ENCODE results near the gene GPSM1. TPM values are rescaled to one million over a fixed set of nuclear protein-coding genes. Genes with fewer than 3 reads are reported as not detected.

GPSM1 gene
- total RNA-seq, 1 donor from 2014 or later = 35.4 TPM

DNA sequence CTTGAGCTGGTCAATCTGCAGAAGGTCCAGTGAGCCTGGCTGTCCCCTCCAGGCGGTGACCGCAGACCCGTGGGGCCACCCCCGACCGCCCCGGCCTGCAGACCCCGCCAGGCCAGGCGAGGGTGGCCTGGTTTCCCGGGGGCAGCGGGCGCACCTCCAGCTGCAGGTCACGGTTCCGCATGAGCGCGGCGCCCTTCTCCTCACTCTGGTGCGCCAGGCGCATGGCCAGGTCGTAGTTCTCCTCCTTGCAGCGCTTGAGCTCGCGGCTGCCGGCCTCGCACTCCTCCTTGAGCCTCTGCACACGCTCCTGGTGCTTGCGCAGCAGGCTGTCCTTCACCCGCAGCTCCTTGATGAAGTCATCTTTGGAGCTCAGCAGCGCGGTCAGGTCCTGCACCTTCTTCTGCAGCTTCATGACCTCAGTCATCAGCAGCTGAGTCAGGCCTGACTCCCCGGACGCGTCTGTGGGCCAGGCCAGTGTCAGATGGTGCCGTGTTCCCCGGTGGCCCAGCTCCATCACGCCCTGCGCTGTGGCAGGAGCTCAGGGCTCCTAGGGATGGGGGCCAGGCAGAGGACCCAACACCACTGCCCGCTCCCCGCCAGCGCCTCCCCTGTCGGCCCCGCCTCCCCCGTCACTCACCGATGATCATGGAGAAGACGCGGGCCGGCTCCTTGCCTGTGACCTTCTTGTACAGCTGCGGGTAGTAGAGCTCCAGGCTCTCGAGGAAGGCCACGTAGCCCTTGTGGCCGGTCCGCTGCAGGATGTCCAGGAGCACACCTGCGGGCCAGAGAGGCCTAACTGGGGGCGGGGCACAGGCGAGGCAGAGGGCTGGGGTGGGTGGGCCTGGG lies 43.6 kb downstream of the GPSM1 start:
- no peaks in the 10 kb centered on the region for H3K27me3 ChIP-seq
- intact Hi-C loops (cut with DNase I) = no loop called here
- no peaks in the 10 kb centered on the region for H3K9me3 ChIP-seq
- no peak for DNase-seq (ENCODE audit: extremely low spot score in 2 of 2)
- peaks cover 20% of the 10 kb centered on the region for H3K4me1 ChIP-seq
- no peak overlapping the region for H3K4me3 ChIP-seq
- H3K36me3 ChIP-seq = no peaks in the 10 kb centered on the region
- TF ChIP-seq POLR2AphosphoS5 (IDR thresholded peaks at IDR 0.05; ENCODE audit: insufficient read depth in 1 of 2, low read depth in 1 of 2) = no peak
- TF ChIP-seq POLR2A (IDR thresholded peaks at IDR 0.05) = no peak
- TF ChIP-seq, protein P1, sequence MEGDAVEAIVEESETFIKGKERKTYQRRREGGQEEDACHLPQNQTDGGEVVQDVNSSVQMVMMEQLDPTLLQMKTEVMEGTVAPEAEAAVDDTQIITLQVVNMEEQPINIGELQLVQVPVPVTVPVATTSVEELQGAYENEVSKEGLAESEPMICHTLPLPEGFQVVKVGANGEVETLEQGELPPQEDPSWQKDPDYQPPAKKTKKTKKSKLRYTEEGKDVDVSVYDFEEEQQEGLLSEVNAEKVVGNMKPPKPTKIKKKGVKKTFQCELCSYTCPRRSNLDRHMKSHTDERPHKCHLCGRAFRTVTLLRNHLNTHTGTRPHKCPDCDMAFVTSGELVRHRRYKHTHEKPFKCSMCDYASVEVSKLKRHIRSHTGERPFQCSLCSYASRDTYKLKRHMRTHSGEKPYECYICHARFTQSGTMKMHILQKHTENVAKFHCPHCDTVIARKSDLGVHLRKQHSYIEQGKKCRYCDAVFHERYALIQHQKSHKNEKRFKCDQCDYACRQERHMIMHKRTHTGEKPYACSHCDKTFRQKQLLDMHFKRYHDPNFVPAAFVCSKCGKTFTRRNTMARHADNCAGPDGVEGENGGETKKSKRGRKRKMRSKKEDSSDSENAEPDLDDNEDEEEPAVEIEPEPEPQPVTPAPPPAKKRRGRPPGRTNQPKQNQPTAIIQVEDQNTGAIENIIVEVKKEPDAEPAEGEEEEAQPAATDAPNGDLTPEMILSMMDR (IDR thresholded peaks at IDR 0.05) = no peak
- no peak overlapping the region for H3K27ac ChIP-seq

DNA sequence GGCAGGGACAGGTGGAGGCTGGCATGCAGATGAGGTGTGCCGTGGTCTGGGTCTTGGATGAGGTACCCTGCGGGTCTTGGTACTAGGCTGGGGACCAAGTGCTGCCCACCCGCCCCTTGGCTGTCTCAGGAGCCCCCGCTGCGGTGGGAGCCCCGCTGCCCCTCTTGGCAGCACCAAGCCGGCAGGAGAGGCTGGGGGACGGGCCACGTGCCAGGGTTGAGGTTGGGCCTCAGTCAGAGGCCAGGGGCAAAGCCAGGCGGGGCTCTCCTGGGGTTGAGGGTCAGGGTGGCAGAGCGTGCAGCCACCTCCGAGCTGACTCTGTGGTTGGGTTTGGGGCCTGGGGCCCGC lies 44.2 kb downstream of the GPSM1 start:
- Histone ChIP-seq H3K4me1 (peaks cover 20% of the 10 kb centered on the region), H3K27ac (no peak overlapping the region), H3K4me3 (no peak overlapping the region), H3K36me3 (no peaks in the 10 kb centered on the region), H3K9me3 (no peaks in the 10 kb centered on the region), H3K27me3 (no peaks in the 10 kb centered on the region)
- no peak for DNase-seq (ENCODE audit: extremely low spot score in 2 of 2)
- TF ChIP-seq, protein P1 (IDR thresholded peaks at IDR 0.05) = no peak
- TF ChIP-seq POLR2A (IDR thresholded peaks at IDR 0.05) = no peak
- intact Hi-C loops (cut with DNase I) = no loop called here

DNA sequence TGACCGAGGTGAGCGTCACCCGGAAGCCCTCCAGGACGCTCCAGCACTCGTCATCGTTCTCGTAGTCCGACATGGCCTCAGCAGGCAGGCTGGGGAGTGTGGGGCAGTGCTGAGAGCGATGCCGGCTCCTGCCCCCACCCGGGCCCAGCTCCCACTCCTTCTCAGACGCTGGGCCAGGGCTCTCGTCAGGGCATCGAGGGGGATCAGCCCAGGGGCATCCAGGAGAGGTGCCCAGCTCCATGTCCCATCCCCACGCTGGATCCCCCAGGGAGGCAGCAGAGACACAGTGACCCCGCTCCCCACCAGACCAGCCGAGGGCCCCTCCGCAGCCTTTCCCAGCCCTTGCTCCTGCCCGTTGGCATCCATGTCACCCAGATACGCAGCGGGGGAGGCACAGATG lies 44.7 kb downstream of the GPSM1 start:
- DNase-seq (ENCODE audit: extremely low spot score in 2 of 2) = no peak
- intact Hi-C loops (cut with DNase I) = no loop called here
- Histone ChIP-seq H3K27ac (peak overlapping the region; percentile 27), H3K36me3 (no peaks in the 10 kb centered on the region), H3K4me1 (peaks cover 20% of the 10 kb centered on the region), H3K4me3 (no peak overlapping the region), H3K27me3 (no peaks in the 10 kb centered on the region), H3K9me3 (no peaks in the 10 kb centered on the region)
- TF ChIP-seq POLR2AphosphoS5 (IDR thresholded peaks at IDR 0.05; ENCODE audit: insufficient read depth in 1 of 2, low read depth in 1 of 2) (no peak), POLR2A (IDR thresholded peaks at IDR 0.05) (no peak)
- TF ChIP-seq, protein P1 (IDR thresholded peaks at IDR 0.05) = no peak

DNA sequence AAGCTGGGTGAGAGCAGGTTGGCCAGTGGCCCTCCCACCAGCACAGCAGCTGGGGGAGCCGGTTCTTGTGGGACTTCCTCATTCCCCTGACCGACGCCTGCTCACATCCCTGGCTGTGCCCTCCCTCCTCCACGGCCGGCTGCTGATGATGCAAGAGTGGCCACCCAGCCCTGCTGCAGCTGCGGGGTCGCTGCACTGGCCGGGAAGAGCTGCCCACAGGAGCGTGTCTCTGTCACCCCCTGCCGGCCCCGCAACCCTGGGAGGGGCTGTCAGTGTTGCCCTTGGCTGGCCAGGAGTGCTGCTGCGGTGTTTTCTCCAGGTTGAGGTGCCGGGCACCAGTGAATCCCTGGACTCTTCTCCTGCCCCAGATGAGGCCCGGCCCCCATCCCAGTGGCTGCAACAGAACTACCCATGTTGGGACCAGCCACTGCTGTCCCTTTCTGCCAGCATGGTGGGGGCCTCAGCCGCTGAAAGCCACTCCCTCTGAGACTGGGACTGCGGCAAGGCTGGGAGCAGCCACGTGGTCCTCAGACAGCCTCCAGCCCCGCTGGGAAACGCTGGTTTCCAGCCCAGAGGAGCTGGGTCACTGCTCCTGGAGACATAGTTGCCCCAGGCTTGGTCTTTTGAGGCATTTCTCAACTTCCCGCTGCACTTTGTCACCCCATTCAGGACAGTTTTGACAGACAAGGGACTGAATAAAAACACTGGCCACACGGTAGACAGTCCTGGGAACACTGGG lies 45.4 kb downstream of the GPSM1 start:
- TF ChIP-seq, protein P1 (IDR thresholded peaks at IDR 0.05) = no peak
- TF ChIP-seq POLR2AphosphoS5 (IDR thresholded peaks at IDR 0.05; ENCODE audit: insufficient read depth in 1 of 2, low read depth in 1 of 2) = peak in 1 of 2 donors; percentile 48
- Histone ChIP-seq H3K36me3 (no peaks in the 10 kb centered on the region), H3K4me3 (peak overlapping the region; percentile 22 to 28), H3K27me3 (no peaks in the 10 kb centered on the region), H3K9me3 (no peaks in the 10 kb centered on the region), H3K27ac (peak overlapping the region; percentile 27), H3K4me1 (peaks cover 20% of the 10 kb centered on the region)
- intact Hi-C loops (cut with DNase I) = no loop called here
- no peak for DNase-seq (ENCODE audit: extremely low spot score in 2 of 2)
